T-cell (primary cell): ENCODE measurements around the gene SIGLEC1. TPM values are rescaled to one million over a fixed set of nuclear protein-coding genes. Genes with fewer than 3 reads are reported as not detected.

Source experiments
- ATAC-seq, 4 experiments: fragments of 200-7000 bp in 3 of 4; fragments of 150-1000 bp in 1 of 4; cut with Tn5 transposase; replicated peaks in 1 of 4; 1 replicate in 3 of 4; 2 replicates in 1 of 4; pipeline ENCODE4 v1.10.0; 2021; ENCODE audit warnings: moderate library complexity in 3 of 4, mild to moderate bottlenecking in 2 of 4, moderate number of reproducible peaks in 1 of 4
- CTCF ChIA-PET, 2 donors: fragments of 300-600 bp; sonication (Branson Sonifier 250); formaldehyde crosslinking; loops; one replicate each; lab custom pipeline; 2022; ENCODE audit warnings: antibody characterized with exemption in 2 of 2; lab: Charles Lee
- POLR2A ChIA-PET, 2 donors: fragments of 300-600 bp; sonication (Branson Sonifier 250); formaldehyde crosslinking; loops; one replicate each; lab custom pipeline; 2022; ENCODE audit warnings: antibody characterized with exemption in 2 of 2; lab: Charles Lee
- DNase-seq, 35 experiments: peaks; one replicate each; pipeline versions ENCODE4 v3.0.0 to v3.0.0-alpha.2; 2013 to 2023
- H3K27ac ChIP-seq: one replicate; pipeline ENCODE4 v1.5.1; 2013; ENCODE audit warnings: low read length
- H3K27me3 ChIP-seq, 2 experiments: replicated peaks in 1 of 2; 1 replicate in 1 of 2; 2 replicates in 1 of 2; pipeline versions ENCODE4 v1.6.1 to v1.7.0; 2013; ENCODE audit warnings: low read length in 1 of 2, mixed read lengths in 1 of 2; ENCODE audit not compliant: control insufficient read depth in 2 of 2, insufficient read depth in 2 of 2; ENCODE audit errors: extremely low read depth in 1 of 2
- H3K36me3 ChIP-seq, 2 donors: 1 replicate in 1 of 2; 2 replicates in 1 of 2; pipeline versions ENCODE4 v1.6.1 to v1.7.0; 2013; ENCODE audit warnings: low read length in 1 of 2; ENCODE audit not compliant: control insufficient read depth in 2 of 2, insufficient read depth in 1 of 2; ENCODE audit errors: extremely low read depth in 1 of 2
- H3K4me1 ChIP-seq, 2 experiments: 1 replicate in 1 of 2; 2 replicates in 1 of 2; pipeline versions ENCODE4 v1.6.1 to v1.7.0; 2013; ENCODE audit warnings: low read length in 2 of 2, mixed read lengths in 1 of 2; ENCODE audit not compliant: insufficient read depth in 2 of 2, control insufficient read depth in 1 of 2; ENCODE audit errors: extremely low read depth in 1 of 2
- H3K4me3 ChIP-seq, 2 donors: 1 replicate in 1 of 2; 2 replicates in 1 of 2; pipeline versions ENCODE4 v1.5.1 to v1.7.0; 2013; ENCODE audit warnings: mild to moderate bottlenecking in 2 of 2, low read length in 1 of 2, moderate library complexity in 1 of 2; ENCODE audit not compliant: control insufficient read depth in 1 of 2; ENCODE audit errors: extremely low read depth in 1 of 2
- H3K9me3 ChIP-seq: 2 replicates; pipeline ENCODE4 v1.7.0; 2013
- H3K27ac Mint-ChIP-seq, 2 donors: one replicate each; pipeline ENCODE4 v1.8.0; 2020 to 2021; ENCODE audit warnings: mild to moderate bottlenecking in 2 of 2, mixed read lengths in 2 of 2
- H3K27me3 Mint-ChIP-seq, 2 donors: one replicate each; pipeline ENCODE4 v1.8.0; 2021 to 2022; ENCODE audit warnings: mixed read lengths in 2 of 2
- H3K36me3 Mint-ChIP-seq: one replicate; pipeline ENCODE4 v1.8.0; 2021; ENCODE audit warnings: mixed read lengths
- H3K4me1 Mint-ChIP-seq, 3 donors: one replicate each; pipeline ENCODE4 v1.8.0; 2020 to 2022; ENCODE audit warnings: mixed read lengths in 3 of 3, mild to moderate bottlenecking in 1 of 3
- H3K4me3 Mint-ChIP-seq, 3 donors: one replicate each; pipeline ENCODE4 v1.8.0; 2020 to 2022; ENCODE audit warnings: mild to moderate bottlenecking in 3 of 3, mixed read lengths in 3 of 3, moderate library complexity in 3 of 3
- H3K9me3 Mint-ChIP-seq, 3 donors: one replicate each; pipeline ENCODE4 v1.8.0; 2020 to 2022; ENCODE audit warnings: mixed read lengths in 3 of 3
- WGBS: methylation state at CpG from one replicate; pipeline ENCODE4 v1.1.5; 2013; ENCODE audit warnings: missing lambda C conversion rate; ENCODE audit not compliant: insufficient coverage; 5-methylcytosine and 5-hydroxymethylcytosine counted together
- total RNA-seq, 35 experiments: library from RNA in 6 of 35; stranded (reverse) in 6 of 35; fragments of 120-200 nt in 1 of 35; gene quantifications; one replicate each; pipeline versions ENCODE4 v1.2.1 to v1.2.4 and lab custom pipeline; 2013 to 2026

The SIGLEC1 gene
- total RNA-seq, 5 donors from 2014 or later (not counting 1 experiment from before 2014, with no cell fraction given): 0.06 to 0.16 (median 0.12) TPM; not detected in 2

- no peak overlapping the region for H3K27ac Mint-ChIP-seq
- peaks cover 22 to 48% of the 10 kb centered on the region in 2 donors for H3K27me3 Mint-ChIP-seq
- DNase-seq (no peak), ATAC-seq (no peak)
- Histone ChIP-seq H3K4me3 (no peak overlapping the region), H3K9me3 (no peaks in the 10 kb centered on the region), H3K4me1 (peaks cover 2 to 40% of the 10 kb centered on the region in 2 experiments), H3K27ac (no peak overlapping the region), H3K27me3 (peaks cover 4 to 77% of the 10 kb centered on the region in 2 experiments), H3K36me3 (no peaks in the 10 kb centered on the region)
- WGBS: 88% methylated on average over 9 of the region's 13 CpGs
- peaks cover 13 to 34% (median 27%) of the 10 kb centered on the region in 3 donors for H3K4me1 Mint-ChIP-seq
- no peaks in the 10 kb centered on the region for H3K36me3 Mint-ChIP-seq
- no peaks in the 10 kb centered on the region for H3K9me3 Mint-ChIP-seq
- CTCF ChIA-PET: no interaction called here
- POLR2A ChIA-PET: interaction anchor here in 1 of 2 donors (0.6 kb wide), 1 partner anchor 1461 kb away, joined by 6 read pairs; no protein-coding TSS in a partner anchor
- H3K4me3 Mint-ChIP-seq: no peak overlapping the region
These were observed 42.6 kb downstream of the SIGLEC1 start for GRCh38 chr20:3669710-3670367.

- ChIA-PET CTCF (no interaction called here), POLR2A (no interaction called here)
- Histone ChIP-seq H3K4me1 (peaks cover 2 to 37% of the 10 kb centered on the region in 2 experiments), H3K36me3 (no peaks in the 10 kb centered on the region), H3K4me3 (no peak overlapping the region), H3K27ac (no peak overlapping the region), H3K27me3 (peaks cover 5 to 71% of the 10 kb centered on the region in 2 experiments), H3K9me3 (no peaks in the 10 kb centered on the region)
- ATAC-seq (no peak), DNase-seq (no peak)
- Mint-ChIP-seq H3K4me3 (peak overlapping the region in 1 of 3 donors; percentile 47), H3K27ac (no peak overlapping the region), H3K36me3 (no peaks in the 10 kb centered on the region), H3K9me3 (no peaks in the 10 kb centered on the region), H3K27me3 (peaks cover 21 to 43% of the 10 kb centered on the region in 2 donors), H3K4me1 (peaks cover 13 to 34% (median 25%) of the 10 kb centered on the region in 3 donors)
- WGBS: 83% methylated on average over 5 of the region's 8 CpGs
These were observed 44.9 kb downstream of the SIGLEC1 start for GRCh38 chr20:3667434-3668037.

GRCh38 chr20:3663858-3664257 lies 48.5 kb downstream of the SIGLEC1 start:
- ChIA-PET CTCF (no interaction called here), POLR2A (no interaction called here)
- ATAC-seq (no peak), DNase-seq (no peak)
- H3K27me3 ChIP-seq: peaks cover 5 to 66% of the 10 kb centered on the region in 2 experiments
- no peaks in the 10 kb centered on the region for H3K9me3 Mint-ChIP-seq
- no peaks in the 10 kb centered on the region for H3K9me3 ChIP-seq
- no peak overlapping the region for H3K4me3 Mint-ChIP-seq
- H3K4me3 ChIP-seq: no peak overlapping the region
- H3K27ac ChIP-seq: no peak overlapping the region
- no peaks in the 10 kb centered on the region for H3K36me3 ChIP-seq
- WGBS: 54% methylated on average over 1 of the region's 2 CpGs
- peaks cover 13 to 38% (median 28%) of the 10 kb centered on the region in 3 donors for H3K4me1 Mint-ChIP-seq
- no peaks in the 10 kb centered on the region for H3K36me3 Mint-ChIP-seq
- peaks cover 25 to 36% of the 10 kb centered on the region in 2 donors for H3K27me3 Mint-ChIP-seq
- peaks cover 2 to 35% of the 10 kb centered on the region in 2 experiments for H3K4me1 ChIP-seq
- no peak overlapping the region for H3K27ac Mint-ChIP-seq

- 84% methylated on average over 13 of the region's 19 CpGs for WGBS
These were observed 49.2 kb downstream of the SIGLEC1 start, which contains the start of gene GFRA4 for GRCh38 chr20:3663031-3663701. GFRA4 (minus strand) TSS chr20:3663399; CDS start chr20:3663399, 0 bp downstream.

More at GRCh38 chr20:3663031-3663701, 49.2 kb downstream of the SIGLEC1 start, which contains the start of gene GFRA4:
- Mint-ChIP-seq H3K4me1 (peaks cover 13 to 41% (median 30%) of the 10 kb centered on the region in 3 donors), H3K36me3 (no peaks in the 10 kb centered on the region), H3K9me3 (no peaks in the 10 kb centered on the region), H3K4me3 (no peak within 1 kb of the TSS), H3K27me3 (peaks cover 27 to 40% of the 10 kb centered on the region in 2 donors), H3K27ac (no peak within 1 kb of the TSS)
- Histone ChIP-seq H3K27me3 (peaks cover 5 to 66% of the 10 kb centered on the region in 2 experiments), H3K36me3 (no peaks in the 10 kb centered on the region), H3K4me3 (no peak within 1 kb of the TSS), H3K9me3 (no peaks in the 10 kb centered on the region), H3K27ac (no peak within 1 kb of the TSS), H3K4me1 (peaks cover 2 to 35% of the 10 kb centered on the region in 2 experiments)
- ChIA-PET CTCF (no interaction called here), POLR2A (no interaction called here)
- ATAC-seq (no peak), DNase-seq (no peak)

Other genes starting within 250 kb of the SIGLEC1 start
- gene ATRN, start 241.6 kb downstream of the SIGLEC1 start, total RNA-seq: 10 to 100 TPM; 13.6 to 15.8 (median 13.7) TPM
- not detected for gene GFRA4, start 49.2 kb downstream of the SIGLEC1 start, total RNA-seq
- not detected for gene ADAM33, start 30.6 kb downstream of the SIGLEC1 start, total RNA-seq
- under 1 TPM in 2 of 5 donors, not detected in 3; 0.10 to 0.12 TPM for gene HSPA12B, start 20.1 kb upstream of the SIGLEC1 start, total RNA-seq
- 10 to 100 TPM; 16.2 to 28.7 (median 22.6) TPM for gene ADISSP, start 55.2 kb upstream of the SIGLEC1 start, total RNA-seq
- under 1 TPM in 1 of 5 donors, not detected in 4; 0.16 TPM for gene SPEF1, start 68.8 kb upstream of the SIGLEC1 start, total RNA-seq
- 10 to 100 TPM; 37.0 to 79.0 (median 60.8) TPM for gene CENPB, start 74.1 kb upstream of the SIGLEC1 start, total RNA-seq
- 100 to 1,000 TPM; 216 to 409 (median 401) TPM for gene CDC25B, start 83.7 kb upstream of the SIGLEC1 start, total RNA-seq
- 10 to 100 TPM; 11.5 to 17.3 (median 14.4) TPM for gene AP5S1, start 107.9 kb upstream of the SIGLEC1 start, total RNA-seq
- gene MAVS, start 134.2 kb upstream of the SIGLEC1 start, total RNA-seq: 10 to 100 TPM; 25.7 to 46.9 (median 43.3) TPM
- 10 to 100 TPM; 45.0 to 67.0 (median 63.6) TPM for gene PANK2, start 176.8 kb upstream of the SIGLEC1 start, total RNA-seq